GM18909 (cell line): Measurements from ENCODE around the gene FCER2.
"Not testable (repeated sequence)": the region's sequence is repeated elsewhere in the genome, so short reads cannot be mapped to it uniquely, and the experiment has no call there.

Experiments
- ATAC-seq: cut with Tn5 transposase; IDR thresholded peaks from one replicate; pipeline ENCODE4 v1.9.1; 2021; ENCODE audit warnings: mild to moderate bottlenecking; ENCODE audit not compliant: unreplicated experiment, poor library complexity

Gene FCER2, protein sequence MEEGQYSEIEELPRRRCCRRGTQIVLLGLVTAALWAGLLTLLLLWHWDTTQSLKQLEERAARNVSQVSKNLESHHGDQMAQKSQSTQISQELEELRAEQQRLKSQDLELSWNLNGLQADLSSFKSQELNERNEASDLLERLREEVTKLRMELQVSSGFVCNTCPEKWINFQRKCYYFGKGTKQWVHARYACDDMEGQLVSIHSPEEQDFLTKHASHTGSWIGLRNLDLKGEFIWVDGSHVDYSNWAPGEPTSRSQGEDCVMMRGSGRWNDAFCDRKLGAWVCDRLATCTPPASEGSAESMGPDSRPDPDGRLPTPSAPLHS

DNA sequence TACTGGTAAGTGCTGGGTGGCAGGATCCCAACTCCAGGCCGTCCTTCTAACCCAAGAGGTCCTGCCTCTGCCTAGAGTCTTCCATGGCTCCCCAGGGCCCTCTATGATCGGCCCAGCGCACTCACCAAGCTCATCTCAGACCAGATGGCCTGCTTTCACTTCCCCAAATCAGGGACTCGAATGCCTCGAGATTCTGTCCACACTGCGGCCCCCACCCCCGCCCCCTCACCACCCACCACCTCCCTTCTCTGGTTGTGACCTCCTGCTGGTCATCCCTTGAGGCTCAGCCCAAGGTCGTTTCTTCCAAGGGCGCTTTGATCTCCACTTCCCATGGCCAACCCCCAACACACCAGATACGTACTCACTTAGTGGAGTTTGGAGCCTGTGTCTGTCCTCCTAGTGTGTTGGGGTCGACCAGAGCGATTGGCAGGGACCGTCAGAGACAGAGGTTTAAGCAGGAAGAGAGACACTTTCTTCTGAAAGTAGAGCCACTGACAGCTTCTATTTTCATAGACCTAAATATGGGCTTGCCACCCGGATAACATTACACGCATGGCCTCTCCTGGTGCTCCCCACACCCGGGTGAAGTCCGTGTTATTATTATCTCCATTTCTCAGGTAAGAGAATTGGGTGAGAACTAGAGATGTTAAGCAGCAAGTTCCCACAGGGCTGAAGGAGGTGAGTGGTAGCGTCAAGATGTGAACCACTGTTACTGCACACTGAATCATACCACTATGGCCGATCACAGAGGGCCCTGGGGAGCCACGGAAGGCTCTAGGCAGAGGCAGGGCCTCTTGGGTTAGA, at the start of gene FCER2:
FCER2 (minus strand) TSS at position 478 of the 804 bp plus-strand sequence. CDS start 2,371 bp downstream, outside the sequence.
- peak; percentile 59 for ATAC-seq

DNA sequence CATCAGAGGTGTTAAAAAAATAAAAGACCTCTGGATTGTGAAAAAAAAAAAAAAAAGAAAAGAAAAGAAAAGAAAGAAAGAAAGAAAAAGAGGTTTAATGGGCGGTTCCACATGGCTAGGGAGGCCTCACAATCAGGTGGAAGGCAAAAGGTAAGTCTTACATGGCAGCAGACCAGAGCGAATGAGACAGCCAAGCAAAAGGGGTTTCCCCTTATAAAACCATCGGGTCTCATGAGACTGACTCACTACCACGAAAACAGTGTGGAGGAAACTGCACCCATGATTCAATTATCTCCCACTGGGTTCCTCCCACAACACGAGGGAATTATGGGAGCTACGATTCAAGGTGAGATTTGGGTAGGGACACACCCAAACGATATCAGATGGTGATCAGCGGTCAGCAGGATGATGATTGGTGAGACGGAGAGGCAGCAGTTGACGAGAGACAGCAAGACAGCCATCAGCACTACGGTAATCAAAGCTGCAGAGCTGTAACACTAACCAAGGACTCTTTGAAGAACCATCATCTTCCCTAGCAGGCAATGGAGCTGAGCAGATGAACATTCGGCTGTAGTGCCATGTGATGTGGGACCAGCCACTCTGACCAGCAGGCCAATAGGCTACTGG, 49.3 kb upstream of the FCER2 start:
- no peak for ATAC-seq

DNA sequence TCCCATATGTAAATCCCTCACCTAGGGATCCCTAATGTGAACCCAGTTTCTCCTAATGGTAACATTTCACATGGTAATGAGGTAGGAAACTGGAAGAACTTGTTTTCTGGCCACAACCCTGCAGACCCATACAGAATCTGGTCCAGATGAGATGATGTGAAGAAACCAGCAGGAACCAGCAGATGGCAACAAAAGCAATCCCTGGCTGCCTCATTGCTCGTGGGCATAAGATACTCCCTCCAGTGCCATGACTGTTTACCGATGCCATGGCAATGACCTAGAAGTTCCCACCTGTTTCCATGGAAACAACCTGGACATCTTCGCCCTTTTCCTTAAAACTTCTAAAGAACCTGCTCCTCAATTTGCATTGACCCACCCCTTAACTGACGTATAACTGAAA, 46.8 kb upstream of the FCER2 start:
- ATAC-seq = no peak

DNA sequence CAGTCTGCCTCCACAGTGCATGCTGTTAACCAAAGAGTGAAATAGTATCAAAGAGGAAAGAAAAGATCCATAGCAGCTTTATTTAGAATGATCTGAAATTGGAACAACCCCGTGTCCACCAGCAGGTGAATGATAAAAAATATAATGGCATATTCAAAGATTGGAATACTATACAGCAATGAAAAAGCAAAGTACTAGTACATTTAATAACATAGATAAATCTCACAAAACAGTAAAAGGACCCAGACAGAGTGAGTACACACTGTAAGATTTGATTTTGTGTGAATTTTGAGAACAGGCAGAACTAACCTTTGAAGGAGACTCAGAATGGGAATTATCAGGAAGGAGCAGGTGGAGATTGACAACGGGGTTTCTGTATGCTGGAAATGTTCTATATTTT, 46.2 kb upstream of the FCER2 start:
- ATAC-seq = no peak

DNA sequence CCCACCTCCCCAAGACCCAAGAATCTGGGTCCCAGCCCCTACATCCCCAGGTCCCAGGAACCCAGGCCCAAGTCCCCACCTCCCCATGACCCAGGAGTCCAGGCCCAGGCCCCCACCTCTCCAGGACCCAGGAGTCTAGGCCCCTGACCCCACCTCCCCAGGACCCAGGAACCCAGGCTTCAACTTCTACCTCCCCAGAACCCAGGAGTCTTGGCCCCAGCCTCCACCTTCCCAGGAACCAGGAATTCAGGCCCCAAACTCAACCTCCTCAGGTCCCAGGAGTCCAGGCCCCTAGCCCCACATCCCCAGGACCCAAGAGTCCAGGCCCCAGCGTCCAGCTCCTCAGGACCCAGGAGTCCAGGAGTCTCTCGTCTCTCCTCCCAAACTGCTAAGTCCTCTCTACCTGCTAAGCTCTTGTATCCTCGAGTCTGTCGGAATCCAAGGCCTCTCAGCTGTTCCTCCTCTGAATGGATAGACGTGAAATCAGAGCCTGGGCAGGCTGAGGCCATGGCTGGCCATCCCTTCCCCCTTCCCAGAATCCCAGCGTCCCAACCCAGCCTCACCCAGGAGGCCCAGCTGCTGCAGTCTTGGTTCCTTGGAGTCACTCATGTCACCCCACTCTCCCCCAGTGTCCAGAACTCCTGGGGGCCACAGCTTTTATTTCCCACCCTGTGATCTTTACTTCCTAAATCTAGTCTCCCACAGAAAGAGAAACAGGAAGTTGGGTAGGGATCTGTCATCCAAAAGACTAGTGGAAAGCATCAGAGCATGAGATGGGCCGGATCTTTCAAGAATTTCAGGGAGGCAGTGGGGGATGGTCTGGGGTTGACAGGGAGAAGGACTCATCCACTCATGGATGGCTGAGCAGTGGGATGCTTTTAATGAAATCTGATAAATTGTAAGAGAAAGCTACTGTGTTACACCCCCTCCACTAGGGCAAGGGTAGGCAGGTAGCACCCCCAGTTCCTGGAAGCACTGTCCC, 45.3 kb upstream of the FCER2 start, which contains the start of gene CD209:
CD209 (minus strand) TSS at position 632 of the 982 bp plus-strand sequence; CDS start at position 609, 23 bp downstream.
- no peak for ATAC-seq

DNA sequence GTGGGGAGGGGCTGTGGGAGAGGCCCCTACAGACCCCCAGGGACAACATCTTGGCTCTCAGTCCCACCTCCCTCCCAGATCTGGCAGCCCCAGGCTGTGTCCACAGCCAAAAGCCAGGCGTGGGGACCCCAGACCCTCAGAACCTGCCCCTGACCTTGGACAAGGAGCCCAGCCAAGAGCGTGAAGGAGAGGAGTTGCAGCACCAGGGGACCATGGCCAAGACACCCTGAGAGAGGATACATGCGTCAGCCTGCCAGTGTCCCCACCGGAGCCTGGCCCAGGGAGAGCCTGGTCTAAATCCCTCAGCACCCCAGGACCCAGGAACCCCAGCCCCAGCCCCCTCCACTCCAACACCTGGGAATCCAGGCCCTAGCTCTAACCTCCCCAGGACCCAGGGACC, 44.4 kb upstream of the FCER2 start:
- not testable (repeated sequence) for ATAC-seq

DNA sequence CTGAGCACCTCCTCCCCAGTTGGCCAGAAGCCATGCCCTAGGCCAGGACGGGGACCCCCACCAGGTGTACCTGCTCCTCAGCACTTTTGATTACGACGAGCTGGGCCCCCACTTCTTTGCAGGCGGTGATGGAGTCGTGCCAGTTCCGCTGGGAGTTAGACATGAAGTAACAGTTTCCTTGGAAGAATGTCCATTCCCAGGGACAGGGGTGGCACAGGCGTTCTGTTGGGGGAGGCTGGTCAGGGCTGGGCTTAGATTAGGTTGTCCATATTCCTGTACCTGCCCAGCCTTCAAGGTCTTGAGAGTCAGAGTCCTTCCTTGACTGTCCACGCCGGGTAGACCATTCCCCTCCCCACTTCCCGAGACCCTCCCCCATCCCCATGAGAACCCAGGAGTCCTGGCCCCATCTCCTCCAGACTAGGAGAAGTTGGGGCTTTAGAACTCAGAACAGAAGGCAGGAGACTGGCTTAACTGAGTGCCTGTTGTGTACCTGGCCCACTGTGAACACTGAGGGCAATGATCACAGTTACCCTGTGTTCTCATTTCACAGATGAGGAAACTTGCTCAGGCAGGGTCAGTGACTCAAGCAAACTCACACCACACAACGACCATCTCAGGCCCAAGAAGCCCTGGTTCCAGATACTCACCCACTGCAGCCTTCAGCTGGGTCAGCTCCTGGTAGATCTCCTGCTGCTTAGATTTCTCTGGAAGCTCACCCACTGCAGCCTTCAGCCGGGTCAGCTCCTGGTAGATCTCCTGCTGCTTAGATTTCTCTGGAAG, 43.1 kb upstream of the FCER2 start:
- ATAC-seq = no peak

DNA sequence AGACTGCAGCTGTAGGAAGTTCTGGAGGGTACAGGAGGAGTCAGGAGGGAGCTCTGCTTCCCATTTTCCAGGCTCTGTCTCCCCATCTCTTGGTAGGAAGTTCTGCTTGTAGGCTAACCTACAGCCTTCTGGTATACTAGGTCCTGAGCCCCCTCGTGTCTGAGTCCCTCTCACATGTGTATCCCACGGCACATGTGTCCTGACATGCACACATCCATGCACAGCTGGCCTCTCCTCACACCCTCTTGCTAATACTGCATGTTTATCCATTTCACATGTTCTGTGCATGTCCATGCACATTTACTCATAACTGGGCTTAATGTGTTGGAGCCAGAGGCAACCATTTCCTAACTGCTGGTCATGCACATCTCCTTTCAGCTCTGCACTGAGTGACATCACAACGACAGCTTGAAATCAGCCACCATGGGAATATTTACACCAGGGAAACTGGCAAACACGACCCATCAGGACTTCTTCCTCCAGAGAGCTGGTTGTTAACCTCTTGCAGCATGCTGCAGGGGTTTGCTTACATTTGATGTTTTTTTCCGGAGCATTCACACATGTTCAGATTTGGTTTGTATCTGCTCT, 42.4 kb upstream of the FCER2 start:
- ATAC-seq = no peak

DNA sequence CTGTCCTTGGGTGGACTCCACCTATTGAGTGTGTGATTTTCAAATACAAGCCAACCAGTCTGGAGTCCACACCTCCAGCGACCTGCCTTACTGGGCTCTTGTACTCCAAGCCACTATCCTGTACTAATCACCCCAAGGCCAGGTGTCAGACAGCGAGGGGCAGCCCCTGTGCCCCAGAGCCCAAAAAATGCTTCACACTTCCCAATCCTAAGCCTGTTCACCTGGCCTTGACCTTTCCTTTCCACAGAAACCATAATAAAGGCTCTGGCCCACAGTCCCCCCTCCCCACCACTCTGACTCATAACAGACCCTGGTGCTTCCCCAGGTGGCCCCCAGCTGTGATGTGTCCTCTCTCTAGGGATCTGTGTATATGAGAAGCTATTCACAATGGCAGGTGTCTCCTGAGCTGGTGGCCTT, 41.5 kb upstream of the FCER2 start:
- ATAC-seq = peak; percentile 66

DNA sequence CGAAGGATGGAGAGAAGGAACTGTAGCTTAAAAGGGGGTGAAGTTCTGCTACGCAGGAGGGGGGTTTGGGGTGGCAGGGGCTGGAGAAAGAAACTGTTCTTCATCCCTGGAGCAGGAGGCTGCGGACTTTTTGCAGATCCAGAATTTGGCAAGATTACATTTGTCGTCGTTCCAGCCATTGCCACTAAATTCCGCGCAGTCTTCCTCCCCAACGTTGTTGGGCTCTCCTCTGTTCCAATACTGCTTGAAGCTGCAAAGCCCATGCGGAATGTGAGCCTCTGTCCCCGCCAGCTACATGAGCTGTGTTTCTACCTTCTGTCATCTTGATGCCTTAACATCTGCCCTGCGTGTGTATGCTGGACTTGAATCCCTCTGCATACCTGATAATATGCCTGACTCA, 41.1 kb upstream of the FCER2 start:
- ATAC-seq = no peak

DNA sequence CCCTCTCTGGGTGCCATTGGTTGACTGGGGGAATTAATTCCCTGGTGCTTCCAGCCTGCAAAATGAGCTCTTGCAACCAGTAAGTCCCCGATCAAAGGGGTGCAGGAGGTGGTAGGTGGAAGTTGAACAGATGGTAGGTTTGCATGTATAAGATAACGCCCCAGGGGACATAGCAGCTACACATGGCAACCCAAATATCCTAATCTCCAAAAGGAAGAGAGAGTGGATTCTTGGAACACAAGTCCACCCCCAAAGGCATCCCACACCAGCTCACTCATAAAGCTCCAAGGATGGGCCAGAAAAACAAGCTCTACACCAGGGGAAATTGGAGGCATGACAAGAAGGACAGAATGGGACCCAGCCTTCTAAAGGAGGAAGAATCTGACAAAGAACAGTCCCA, 40.6 kb upstream of the FCER2 start:
- no peak for ATAC-seq

DNA sequence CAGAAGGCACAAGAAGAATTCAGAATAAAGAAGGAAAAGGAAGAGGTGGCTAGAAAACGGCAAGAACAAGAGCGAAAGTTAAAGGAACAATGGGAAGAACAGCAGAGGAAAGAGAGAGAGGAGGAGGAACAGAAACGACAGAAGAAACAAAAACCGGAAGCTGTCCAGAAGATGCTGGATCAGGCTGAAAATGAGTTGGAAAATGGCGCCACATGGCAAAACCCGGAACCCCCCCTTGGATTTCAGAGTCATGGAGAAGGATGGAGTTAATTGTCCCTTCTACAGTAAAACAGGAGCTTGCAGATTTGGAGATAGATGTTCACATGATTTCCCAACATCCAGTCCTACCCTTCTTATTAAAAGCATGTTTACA, 38.7 kb upstream of the FCER2 start:
- ATAC-seq = no peak

DNA sequence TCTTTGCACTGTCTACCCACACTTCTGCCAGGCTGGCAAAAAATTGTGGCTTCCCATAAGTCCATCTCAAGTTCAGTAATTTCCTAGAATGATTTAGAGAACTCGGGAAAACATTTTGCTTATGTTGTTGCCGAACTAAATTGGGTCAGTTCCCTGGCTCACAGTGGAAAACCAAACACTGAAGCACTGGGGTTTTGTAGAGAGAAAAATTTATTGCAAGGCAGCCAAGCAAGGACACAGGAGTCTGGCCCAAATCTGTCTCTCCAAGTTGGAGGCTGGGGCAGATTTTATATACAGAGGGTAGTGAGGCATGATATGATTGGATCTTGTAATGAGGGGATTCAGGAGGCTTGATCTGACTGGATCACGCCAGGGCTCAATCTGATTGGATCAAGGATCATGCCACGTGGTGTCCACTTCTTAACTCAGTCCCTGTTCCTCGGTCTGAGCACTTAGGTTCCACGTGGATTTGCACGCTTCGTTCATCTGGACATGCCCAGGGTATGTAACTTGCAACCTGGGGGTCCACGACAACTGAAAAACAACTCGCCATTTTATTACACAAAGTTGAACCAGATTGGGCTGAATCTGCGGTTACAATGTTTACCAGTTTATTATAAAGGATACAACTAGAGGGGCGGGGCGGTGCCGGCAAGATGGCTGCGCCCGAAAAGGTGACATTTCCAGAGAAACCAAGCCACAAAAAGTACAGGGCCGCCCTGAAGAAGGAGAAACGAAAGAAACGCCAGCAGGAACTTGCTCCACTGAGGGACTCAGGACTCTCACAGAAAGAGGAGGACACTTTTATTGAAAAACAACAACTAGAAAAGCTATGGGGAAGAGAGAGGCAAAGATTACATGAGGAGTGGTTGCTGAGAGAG, 38.1 kb upstream of the FCER2 start:
- no peak for ATAC-seq

DNA sequence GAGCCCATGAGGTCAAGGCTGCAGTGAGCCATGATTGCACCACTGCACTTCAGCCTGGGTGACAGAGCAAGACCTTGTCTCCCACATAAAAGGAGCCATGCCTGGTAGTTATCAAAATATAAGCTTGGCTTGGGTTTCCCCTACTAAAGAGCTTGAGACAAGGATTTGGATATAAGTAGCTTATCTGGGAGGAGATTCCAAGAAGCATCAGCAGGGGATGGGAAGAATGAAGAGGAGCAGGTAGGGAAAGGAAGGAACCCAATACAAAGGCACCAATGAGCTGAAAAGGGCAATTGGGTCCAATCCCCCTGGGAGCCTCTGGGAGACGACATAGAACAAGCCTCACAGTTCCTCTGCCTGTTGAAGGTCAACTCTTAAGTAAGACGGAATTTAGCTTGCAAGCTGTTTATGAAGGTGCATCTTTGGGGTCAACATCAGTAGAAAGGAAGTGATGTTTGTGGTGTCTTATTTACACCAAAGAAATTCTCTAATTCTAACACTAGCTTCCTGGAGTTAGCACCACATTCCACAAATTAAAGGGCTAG, 37.4 kb upstream of the FCER2 start:
- ATAC-seq = no peak

DNA sequence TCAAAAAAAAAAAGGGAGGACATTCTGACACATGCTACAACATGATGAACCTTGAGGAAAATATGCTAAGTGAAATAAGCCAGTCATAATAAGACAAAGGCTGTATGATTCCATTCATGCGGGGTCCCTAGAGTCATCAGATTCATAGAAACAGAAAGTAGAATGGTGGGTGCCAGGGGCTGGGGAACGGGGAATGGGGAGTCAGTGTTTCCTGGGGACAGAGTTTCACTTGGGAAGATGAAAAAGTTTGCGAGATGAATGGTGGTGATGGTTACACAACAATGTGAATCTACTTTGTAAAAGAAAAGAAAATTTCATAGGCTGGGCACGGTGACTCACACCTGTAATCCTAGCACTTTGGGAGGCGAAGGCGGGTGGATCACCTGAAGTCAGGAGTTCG, 36.1 kb upstream of the FCER2 start:
- no peak for ATAC-seq

DNA sequence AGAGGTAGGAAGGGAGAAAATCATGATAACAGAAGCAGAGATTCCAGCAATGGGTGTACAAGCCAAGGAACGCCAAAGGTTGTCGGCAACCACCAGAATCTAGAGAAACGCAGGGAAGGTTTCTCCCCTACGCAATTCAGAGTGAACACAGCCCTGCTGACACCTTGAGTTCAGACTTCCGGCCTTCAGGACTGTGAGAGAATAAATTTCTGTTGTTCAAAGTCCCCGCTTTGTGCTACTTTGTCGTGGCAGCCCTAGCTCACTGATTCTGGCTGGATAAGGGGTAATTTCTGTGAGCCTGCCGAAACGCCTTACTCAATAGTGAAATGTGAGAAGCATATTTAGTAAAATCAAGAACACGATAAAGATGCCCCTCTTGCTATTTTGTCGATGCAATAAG, 35.3 kb upstream of the FCER2 start:
- no peak for ATAC-seq

DNA sequence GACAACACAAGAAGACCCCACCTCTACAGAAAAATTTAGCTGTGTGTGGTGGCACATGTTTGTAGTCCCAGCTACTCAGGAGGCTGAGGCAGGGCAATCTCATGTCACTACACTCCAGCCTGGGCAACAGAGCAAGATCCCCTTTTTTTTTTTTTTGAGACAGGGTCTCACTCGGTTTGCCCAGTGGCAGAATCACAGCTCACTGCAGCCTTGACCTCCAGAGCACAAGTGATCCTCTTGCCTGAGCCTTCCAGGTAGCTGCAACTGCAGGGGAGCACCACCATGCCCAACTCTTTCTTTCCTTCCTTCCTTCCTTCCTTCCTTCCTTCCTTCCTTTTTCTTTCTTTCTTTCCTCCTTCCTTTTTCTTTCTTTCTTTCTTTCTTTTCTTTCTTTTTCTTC, 34.2 kb upstream of the FCER2 start:
- ATAC-seq = no peak
